Psoas muscle (tissue), 8 donors: Measurements from ENCODE around the gene DRAM1. TPM values are rescaled to one million over a fixed set of nuclear protein-coding genes. Genes with fewer than 3 reads are reported as not detected.
"Not testable (repeated sequence)": the region's sequence is repeated elsewhere in the genome, so short reads cannot be mapped to it uniquely, and the experiment has no call there.

Source experiments
- ATAC-seq, 4 donors: fragments of 200-7000 bp; cut with Tn5 transposase; one replicate each; pipeline ENCODE4 v1.9.1; 2020; ENCODE audit warnings: moderate library complexity in 3 of 4, mild to moderate bottlenecking in 2 of 4
- DNase-seq, 2 donors: peaks; one replicate each; pipeline ENCODE4 v3.0.0-alpha.2; 2020
- H3K27ac ChIP-seq: fragments of 200-600 bp; one replicate; pipeline ENCODE4 v1.8.0; 2022
- H3K27me3 ChIP-seq, 3 donors: fragments of 200-600 bp in 1 of 3; one replicate each; pipeline versions ENCODE4 v1.6.1 to v1.8.0; 2013 to 2022; ENCODE audit warnings: low read length in 2 of 3, mild to moderate bottlenecking in 2 of 3, moderate library complexity in 1 of 3; ENCODE audit not compliant: insufficient read depth in 3 of 3
- H3K36me3 ChIP-seq, 2 donors: fragments of 200-600 bp in 1 of 2; one replicate each; pipeline versions ENCODE4 v1.6.1 to v1.8.0; 2013 to 2022; ENCODE audit warnings: low read depth in 1 of 2, mild to moderate bottlenecking in 1 of 2, moderate library complexity in 1 of 2; ENCODE audit not compliant: insufficient read depth in 1 of 2
- H3K4me1 ChIP-seq: fragments of 200-600 bp; one replicate; pipeline ENCODE4 v1.8.0; 2022
- H3K4me3 ChIP-seq: fragments of 200-600 bp; one replicate; pipeline ENCODE4 v1.8.0; 2022; ENCODE audit warnings: mild to moderate bottlenecking
- H3K9me3 ChIP-seq: fragments of 200-600 bp; one replicate; pipeline ENCODE4 v1.8.0; 2022
- WGBS, 3 donors: extraction: QIAGEN DNeasy Blood & Tissue Kit; methylation state at CpG; one replicate each; pipeline versions ENCODE4 v1.1.6 to v1.1.7; 2013; 5-methylcytosine and 5-hydroxymethylcytosine counted together
- intact Hi-C, 2 donors: fragments of 100-400 bp; cut with DNase I; formaldehyde crosslinking; loops; one replicate each; pipeline versions ENCODE4 v1.11.0 to v1.14.2; 2022
- polyA plus RNA-seq, 3 donors: library from polyadenylated mRNA; stranded (reverse); fragments of 200-250 nt; gene quantifications; one replicate each; pipeline ENCODE4 v1.2.3, GENCODE V29; 2013
- total RNA-seq, 4 donors: library from RNA; stranded (reverse); fragmentation: NEBNext Ultra II Directional in 2 of 4; extraction: Animal tissue kit (Norgen Biotek cat#: 25700) in 2 of 4; gene quantifications; one replicate each; pipeline versions ENCODE4 v1.2.1 to v1.2.4, GENCODE V29; 2021 to 2023
- TF ChIP-seq, protein P1 (sequence below): fragments of 200-600 bp; IDR thresholded peaks from one replicate; pipeline ENCODE4 v1.8.0; 2022; ENCODE audit warnings: antibody characterized with exemption
- donor health status: healthy with polysubstance abuse.
- donor health status: DM: no; HTN: no; CAD: no; lungs with moderate emphysema.
- donor health status: Bipolar disorder and iron deficiency.
- donor health status: healthy.
- donor health status: DM: yes; HTN: yes; CAD: no.
- donor health status: DM: no; HTN: no; CAD: no.
- donor health status: DM: no; HTN: no; CAD: no.
- donor health status: DM: yes; HTN: yes; CAD: no.

DRAM1 gene
- total and polyA plus RNA-seq, 7 donors: 2.8 to 6.8 (median 4.1) TPM

DNA sequence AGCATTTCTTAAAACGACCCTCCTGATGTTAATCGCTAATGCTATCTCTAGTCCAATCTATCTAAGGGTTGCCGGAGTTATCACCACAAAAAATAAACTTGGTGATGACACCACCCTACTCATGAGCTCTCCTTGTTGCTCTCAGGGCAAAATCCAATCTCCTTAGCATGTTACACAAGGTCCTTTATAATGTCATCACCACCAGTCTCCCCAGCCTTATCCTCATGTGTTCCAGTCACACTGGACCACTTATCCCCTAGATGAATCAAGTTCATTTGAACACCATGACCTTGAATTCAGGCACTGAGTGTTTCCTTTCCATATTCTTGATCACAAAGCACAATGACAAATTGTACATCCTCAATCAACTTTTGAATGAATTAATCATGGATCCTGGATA is 19.0 kb upstream of the DRAM1 start:
- intact Hi-C loops: no loop called here
- TF ChIP-seq, protein P1, sequence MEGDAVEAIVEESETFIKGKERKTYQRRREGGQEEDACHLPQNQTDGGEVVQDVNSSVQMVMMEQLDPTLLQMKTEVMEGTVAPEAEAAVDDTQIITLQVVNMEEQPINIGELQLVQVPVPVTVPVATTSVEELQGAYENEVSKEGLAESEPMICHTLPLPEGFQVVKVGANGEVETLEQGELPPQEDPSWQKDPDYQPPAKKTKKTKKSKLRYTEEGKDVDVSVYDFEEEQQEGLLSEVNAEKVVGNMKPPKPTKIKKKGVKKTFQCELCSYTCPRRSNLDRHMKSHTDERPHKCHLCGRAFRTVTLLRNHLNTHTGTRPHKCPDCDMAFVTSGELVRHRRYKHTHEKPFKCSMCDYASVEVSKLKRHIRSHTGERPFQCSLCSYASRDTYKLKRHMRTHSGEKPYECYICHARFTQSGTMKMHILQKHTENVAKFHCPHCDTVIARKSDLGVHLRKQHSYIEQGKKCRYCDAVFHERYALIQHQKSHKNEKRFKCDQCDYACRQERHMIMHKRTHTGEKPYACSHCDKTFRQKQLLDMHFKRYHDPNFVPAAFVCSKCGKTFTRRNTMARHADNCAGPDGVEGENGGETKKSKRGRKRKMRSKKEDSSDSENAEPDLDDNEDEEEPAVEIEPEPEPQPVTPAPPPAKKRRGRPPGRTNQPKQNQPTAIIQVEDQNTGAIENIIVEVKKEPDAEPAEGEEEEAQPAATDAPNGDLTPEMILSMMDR: no peak
- DNase-seq (no peak), ATAC-seq (no peak)
- Histone ChIP-seq H3K4me3 (no peak overlapping the region), H3K27me3 (no peaks in the 10 kb centered on the region), H3K4me1 (no peaks in the 10 kb centered on the region), H3K9me3 (no peaks in the 10 kb centered on the region), H3K36me3 (no peaks in the 10 kb centered on the region), H3K27ac (no peak overlapping the region)
- 91 to 95% (median 92%) methylated on average over 3 of the region's 3 CpGs for WGBS, 3 donors

DNA sequence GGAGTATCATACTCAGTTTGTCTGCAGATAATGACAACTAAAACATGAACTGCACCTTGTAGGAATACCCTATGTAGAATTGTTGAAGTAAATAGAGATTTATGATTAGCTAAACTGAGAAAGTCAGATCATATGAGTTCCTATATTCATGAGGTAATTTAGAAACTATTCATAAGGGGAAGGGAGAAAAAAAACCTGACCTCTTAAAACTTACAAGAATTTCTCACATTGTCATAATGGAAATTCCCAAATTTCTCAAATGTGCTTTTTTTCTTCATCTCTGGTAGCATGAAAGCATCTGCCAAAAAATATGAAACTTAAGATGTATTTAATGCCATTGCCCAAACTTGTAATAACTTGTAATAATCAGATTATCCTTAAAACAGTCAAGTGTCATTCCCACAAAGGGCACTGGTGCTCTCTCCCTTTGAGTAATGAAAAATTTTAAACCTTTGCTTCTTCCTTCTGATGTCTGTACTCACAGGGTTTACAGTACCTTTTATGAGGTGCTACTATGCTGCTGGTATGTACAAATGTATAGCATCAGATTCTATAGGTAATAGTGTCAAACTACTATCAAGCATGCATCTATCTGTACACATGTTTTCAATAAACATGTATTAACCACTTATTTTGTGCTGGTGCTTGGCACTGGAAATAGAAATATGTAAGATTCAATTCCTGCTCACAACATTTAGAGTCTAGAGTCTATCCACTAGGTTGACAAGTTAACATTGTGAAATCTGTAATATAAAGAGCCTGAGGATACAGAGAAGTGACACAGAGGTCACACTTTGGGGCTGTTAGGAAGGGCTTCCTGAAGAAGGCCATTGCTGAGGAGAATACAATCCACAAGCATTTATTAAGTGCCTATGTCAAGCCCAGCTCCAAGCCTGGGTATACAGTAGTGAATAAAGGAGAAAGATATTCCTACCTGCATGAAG is 17.4 kb upstream of the DRAM1 start:
- Histone ChIP-seq H3K4me3 (no peak overlapping the region), H3K27me3 (no peaks in the 10 kb centered on the region), H3K27ac (no peak overlapping the region), H3K9me3 (no peaks in the 10 kb centered on the region), H3K36me3 (no peaks in the 10 kb centered on the region), H3K4me1 (no peaks in the 10 kb centered on the region)
- ATAC-seq (no peak), DNase-seq (no peak)
- intact Hi-C loops: no loop called here
- TF ChIP-seq, protein P1: no peak

DNA sequence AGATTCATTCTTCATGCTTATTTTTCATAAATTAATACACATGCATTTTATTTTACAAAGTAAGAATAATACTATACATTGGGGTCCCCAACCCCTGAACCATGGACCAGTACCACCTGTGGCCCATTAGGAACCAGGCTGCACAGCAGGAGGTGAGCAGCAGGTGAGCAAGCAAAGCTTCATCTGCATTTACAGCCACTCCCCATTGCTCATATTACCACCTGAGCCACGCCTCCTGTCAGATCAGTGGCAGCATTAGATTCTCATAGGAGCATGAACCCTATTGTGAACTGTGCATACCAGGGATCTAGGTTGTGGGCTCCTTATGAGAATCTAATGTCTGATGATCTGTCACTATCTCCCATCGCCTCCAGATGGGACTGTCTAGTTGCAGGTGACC is 15.7 kb upstream of the DRAM1 start:
- ATAC-seq, DNase-seq, H3K36me3 ChIP-seq, H3K27me3 ChIP-seq, intact Hi-C loops, H3K9me3 ChIP-seq, H3K27ac ChIP-seq, H3K4me3 ChIP-seq, H3K4me1 ChIP-seq: not testable (repeated sequence)
- 93 to 95% (median 95%) methylated on average over 2 of the region's 2 CpGs for WGBS, 3 donors

DNA sequence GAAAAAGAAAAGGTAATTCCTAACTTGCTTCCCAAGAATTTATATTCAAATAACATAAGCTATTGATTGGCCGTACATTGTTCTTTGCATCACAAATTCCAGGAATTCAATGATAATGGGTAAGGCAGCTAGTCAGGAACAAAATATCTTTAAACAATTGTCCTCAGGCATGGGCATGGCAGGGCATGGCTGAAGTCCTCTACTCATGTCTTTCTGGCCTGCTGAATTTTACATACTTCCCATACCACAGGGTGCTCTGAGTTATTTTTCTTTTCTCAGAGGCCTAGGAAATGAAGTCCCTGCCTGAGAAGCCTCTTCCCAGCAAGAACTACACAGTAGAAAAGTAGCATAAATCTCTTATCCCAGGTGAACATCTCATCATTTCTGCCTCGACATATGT is 15.1 kb upstream of the DRAM1 start:
- ATAC-seq (no peak), DNase-seq (no peak)
- Histone ChIP-seq H3K4me3 (no peak overlapping the region), H3K4me1 (peaks cover 5% of the 10 kb centered on the region), H3K27ac (no peak overlapping the region), H3K27me3 (no peaks in the 10 kb centered on the region), H3K9me3 (no peaks in the 10 kb centered on the region), H3K36me3 (no peaks in the 10 kb centered on the region)
- intact Hi-C loops: no loop called here
- 86 to 93% (median 92%) methylated on average over 2 of the region's 2 CpGs for WGBS, 3 donors
- TF ChIP-seq, protein P1: no peak

DNA sequence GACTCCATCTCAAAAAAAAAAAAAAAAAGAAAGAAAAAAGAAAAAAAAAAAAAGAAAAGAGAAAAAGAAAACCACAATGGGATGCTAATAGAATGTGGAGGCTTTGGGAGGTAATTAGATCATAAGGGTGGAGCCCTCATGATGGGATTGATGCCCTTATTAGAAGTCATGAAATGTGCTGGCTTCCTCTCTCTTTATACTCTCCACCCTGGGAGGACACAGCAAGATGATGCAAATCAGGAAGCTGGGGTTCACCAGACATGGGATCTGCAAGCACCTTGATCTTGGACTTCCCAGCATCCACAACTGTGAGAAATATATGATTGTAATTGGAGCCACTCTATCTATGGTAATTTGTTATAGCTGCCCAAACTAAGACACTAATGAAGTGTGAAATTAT is 13.4 kb upstream of the DRAM1 start:
- DNase-seq: no peak
- no peaks in the 10 kb centered on the region for H3K36me3 ChIP-seq

More for the DNA sequence above, 13.4 kb upstream of the DRAM1 start:
- H3K4me3 ChIP-seq: no peak overlapping the region
- H3K27ac ChIP-seq: no peak overlapping the region
- ATAC-seq: no peak
- no peaks in the 10 kb centered on the region for H3K9me3 ChIP-seq
- intact Hi-C loops: no loop called here
- H3K4me1 ChIP-seq: peaks cover 5% of the 10 kb centered on the region
- no peaks in the 10 kb centered on the region for H3K27me3 ChIP-seq
- TF ChIP-seq, protein P1: no peak
